Measurements from ENCODE around the gene TMEM95. TPM values are rescaled to one million over a fixed set of nuclear protein-coding genes. Genes with fewer than 3 reads are reported as not detected.

Gene TMEM95
- total RNA-seq, 6 experiments from 2014 or later = not detected

DNA sequence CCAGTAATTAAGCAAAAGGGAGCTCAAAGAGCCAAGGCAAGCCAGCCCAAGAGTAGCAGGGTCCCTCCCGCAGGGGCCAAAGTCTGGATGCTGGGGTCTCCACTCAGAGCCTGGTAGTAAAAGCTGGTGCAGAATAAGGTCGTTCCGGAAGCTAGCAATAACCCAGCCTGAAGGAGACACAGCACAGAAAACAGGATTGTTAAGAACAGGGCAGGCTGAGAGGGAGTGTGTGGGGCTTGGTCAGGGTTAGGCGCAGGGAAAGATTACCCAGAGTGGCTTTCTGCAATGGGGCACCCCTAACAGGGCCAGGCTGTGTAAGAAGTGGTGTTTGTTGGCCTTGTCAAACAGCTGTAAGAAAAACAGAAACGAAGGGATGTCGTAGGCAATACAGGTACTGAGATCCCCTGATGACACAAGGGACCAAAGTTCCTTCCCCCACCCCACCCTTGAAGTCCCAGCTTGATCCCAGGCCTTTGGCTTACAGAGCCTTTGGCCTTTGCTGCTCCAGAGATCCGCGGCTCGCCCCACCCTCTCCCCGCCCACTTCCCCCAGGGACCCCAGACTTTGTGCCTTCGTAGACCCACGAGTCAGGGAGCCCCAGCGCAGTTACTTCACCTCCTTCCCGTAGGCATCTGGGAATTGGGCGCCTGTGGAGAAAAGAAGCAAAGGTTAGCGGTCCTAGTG, 48.2 kb downstream of the TMEM95 start:
- intact Hi-C loops (cut with DNase I) = no loop called here
- ATAC-seq = peak; percentile 33 to 48 (median 38)
- 15% methylated on average over 10 of the region's 16 CpGs for WGBS (ENCODE audit: insufficient coverage, low coverage, low lambda C conversion rate, missing lambda C conversion rate)
- DNase-seq = peak; percentile 59 to 83 (median 80)
- Histone ChIP-seq H3K27me3 (no peaks in the 10 kb centered on the region), H3K36me3 (no peaks in the 10 kb centered on the region), H3K9me3 (no peaks in the 10 kb centered on the region), H3K4me3 (peak overlapping the region; percentile 63 to 81 (median 74)), H3K27ac (peak overlapping the region; percentile 86 to 87 (median 87)), H3K4me1 (peaks cover 0 to 10% (median 3%) of the 10 kb centered on the region in 4 donors)
- TF ChIP-seq POLR2A (IDR thresholded peaks at IDR 0.05) = no peak
- TF ChIP-seq, protein P1, sequence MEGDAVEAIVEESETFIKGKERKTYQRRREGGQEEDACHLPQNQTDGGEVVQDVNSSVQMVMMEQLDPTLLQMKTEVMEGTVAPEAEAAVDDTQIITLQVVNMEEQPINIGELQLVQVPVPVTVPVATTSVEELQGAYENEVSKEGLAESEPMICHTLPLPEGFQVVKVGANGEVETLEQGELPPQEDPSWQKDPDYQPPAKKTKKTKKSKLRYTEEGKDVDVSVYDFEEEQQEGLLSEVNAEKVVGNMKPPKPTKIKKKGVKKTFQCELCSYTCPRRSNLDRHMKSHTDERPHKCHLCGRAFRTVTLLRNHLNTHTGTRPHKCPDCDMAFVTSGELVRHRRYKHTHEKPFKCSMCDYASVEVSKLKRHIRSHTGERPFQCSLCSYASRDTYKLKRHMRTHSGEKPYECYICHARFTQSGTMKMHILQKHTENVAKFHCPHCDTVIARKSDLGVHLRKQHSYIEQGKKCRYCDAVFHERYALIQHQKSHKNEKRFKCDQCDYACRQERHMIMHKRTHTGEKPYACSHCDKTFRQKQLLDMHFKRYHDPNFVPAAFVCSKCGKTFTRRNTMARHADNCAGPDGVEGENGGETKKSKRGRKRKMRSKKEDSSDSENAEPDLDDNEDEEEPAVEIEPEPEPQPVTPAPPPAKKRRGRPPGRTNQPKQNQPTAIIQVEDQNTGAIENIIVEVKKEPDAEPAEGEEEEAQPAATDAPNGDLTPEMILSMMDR (IDR thresholded peaks at IDR 0.05) = no peak

DNA sequence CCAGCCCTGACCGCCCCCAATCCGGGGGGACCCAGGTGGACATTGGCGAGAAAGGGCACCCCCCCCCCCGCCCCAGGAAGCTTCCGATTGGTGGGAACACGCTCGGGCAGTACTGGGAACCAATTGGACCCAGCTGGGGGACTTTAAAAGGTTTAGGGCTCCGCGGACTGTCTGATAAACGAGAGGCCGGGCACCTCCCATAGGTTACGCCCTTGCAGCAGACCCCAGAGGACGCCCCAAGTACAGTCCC, 48.7 kb downstream of the TMEM95 start:
- TF ChIP-seq, protein P1 (IDR thresholded peaks at IDR 0.05) = no peak
- no peak for TF ChIP-seq POLR2A (IDR thresholded peaks at IDR 0.05)
- WGBS (ENCODE audit: insufficient coverage, low coverage, low lambda C conversion rate, missing lambda C conversion rate) = 2% methylated on average over 13 of the region's 13 CpGs
- Histone ChIP-seq H3K9me3 (no peaks in the 10 kb centered on the region), H3K4me3 (peak overlapping the region; percentile 63 to 81 (median 74)), H3K27ac (peak overlapping the region; percentile 86 to 87 (median 87)), H3K36me3 (no peaks in the 10 kb centered on the region), H3K27me3 (no peaks in the 10 kb centered on the region), H3K4me1 (peaks cover 0 to 10% (median 3%) of the 10 kb centered on the region in 4 donors)
- DNase-seq = no peak
- intact Hi-C loops (cut with DNase I) = no loop called here
- ATAC-seq = peak; percentile 47 to 65 (median 60)

DNA sequence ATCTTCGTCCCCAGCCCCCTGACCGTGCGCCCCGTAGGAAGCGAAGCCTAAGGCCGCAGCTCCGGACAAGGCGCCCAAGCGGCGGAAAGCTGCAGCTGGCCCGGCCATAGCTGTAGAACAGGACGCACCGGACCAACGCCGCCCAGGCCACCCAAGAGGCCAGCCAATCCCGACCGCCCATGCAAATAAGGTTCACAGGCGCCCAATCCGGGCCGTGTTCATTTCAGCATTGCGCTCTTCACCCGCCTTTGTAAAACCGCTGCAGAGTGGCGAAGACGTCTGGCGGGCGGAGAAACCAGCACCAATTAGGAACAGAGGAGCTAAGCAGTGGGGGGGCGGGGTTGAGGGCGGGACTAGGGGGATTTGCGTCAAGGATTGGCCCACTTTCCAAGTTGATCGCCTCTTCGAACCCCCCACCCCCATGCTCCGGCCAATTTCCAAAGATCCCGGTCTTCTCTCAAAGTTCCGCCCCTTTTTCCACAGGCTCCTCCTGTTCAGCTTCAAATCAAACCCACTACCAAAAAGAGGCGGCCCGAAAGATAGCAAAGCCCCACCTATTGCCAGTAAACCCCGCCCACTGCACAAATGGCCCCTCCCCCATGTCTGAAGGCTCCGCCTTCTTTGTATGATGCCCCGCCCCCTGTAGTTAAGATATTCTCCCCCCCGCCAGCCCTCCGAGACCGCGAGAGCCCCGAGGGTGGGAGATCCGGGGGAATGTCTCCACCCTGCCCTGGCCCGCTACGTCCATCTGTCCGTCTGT, 49.2 kb downstream of the TMEM95 start, which contains the start of gene TMEM256:
Gene TMEM256, minus strand, starts transcription at position 121 of the 760 bp plus-strand sequence. Its CDS starts 13 bp downstream, at position 108.
- ATAC-seq = peak; percentile 86 to 94 (median 90)
- DNase-seq = peak; percentile 98 to 99 (median 99)
- intact Hi-C loops (cut with DNase I) = no loop called here
- H3K27me3 ChIP-seq = no peaks in the 10 kb centered on the region
- H3K4me3 ChIP-seq = peak within 1 kb of the TSS; percentile 63 to 81 (median 74)
- TF ChIP-seq POLR2A (IDR thresholded peaks at IDR 0.05) = peak; percentile 98
- TF ChIP-seq, protein P1 (IDR thresholded peaks at IDR 0.05) = no peak
- H3K9me3 ChIP-seq = no peaks in the 10 kb centered on the region
- under 1% methylated on average over 30 of the region's 49 CpGs for WGBS (ENCODE audit: insufficient coverage, low coverage, low lambda C conversion rate, missing lambda C conversion rate)
- peak within 1 kb of the TSS; percentile 86 to 87 (median 87) for H3K27ac ChIP-seq
- H3K4me1 ChIP-seq = peaks cover 0 to 10% (median 3%) of the 10 kb centered on the region in 4 donors
- H3K36me3 ChIP-seq = no peaks in the 10 kb centered on the region

DNA sequence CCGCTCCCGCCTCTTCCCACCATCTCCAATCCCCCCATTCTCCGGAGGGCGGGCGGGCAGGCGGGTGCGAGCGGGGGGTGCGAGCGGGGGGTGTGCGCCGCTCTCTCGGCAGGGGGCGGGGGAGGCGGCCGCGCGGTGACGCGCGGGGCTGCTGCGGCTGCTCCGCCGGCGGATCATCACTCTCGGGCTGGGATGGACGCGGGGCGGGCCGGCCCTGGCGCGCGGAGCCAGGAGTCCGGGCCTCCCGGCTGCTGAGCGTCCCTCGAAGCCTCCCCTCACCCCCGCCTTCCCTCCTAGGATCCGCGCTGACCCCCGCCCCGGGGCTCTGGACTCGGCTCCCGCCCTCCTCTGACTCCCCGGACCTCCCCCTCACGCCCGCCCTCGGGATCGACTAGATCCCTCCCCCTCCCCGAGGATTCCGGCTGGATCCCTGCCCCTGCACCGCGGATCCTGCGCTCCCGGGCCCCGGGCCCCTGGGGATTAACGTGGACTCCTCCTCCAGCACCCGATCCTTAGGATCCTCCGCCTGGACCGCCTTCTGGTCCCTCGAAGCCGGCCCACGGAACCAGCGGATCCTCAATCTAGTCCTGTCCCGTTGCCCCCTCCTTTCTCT, 49.9 kb downstream of the TMEM95 start:
- H3K9me3 ChIP-seq = no peaks in the 10 kb centered on the region
- intact Hi-C loops (cut with DNase I) = no loop called here
- peak overlapping the region; percentile 45 to 81 (median 74) for H3K4me3 ChIP-seq
- H3K27ac ChIP-seq = peak overlapping the region in 1 of 3 donors; percentile 17
- ATAC-seq = peak; percentile 5 to 23 (median 15)
- H3K27me3 ChIP-seq = no peaks in the 10 kb centered on the region
- 8% methylated on average over 10 of the region's 65 CpGs for WGBS (ENCODE audit: insufficient coverage, low coverage, low lambda C conversion rate, missing lambda C conversion rate)
- peak; percentile 64 to 74 (median 72) for DNase-seq
- TF ChIP-seq POLR2A (IDR thresholded peaks at IDR 0.05) = peak; percentile 41
- TF ChIP-seq, protein P1 (IDR thresholded peaks at IDR 0.05) = no peak
- peaks cover 0 to 10% (median 3%) of the 10 kb centered on the region in 4 donors for H3K4me1 ChIP-seq
- H3K36me3 ChIP-seq = no peaks in the 10 kb centered on the region
